HL-60 (cell line): ENCODE data around the gene KRTAP6-3.

Experiments used
- CTCF ChIP-seq: IDR thresholded peaks from one replicate; pipeline ENCODE4 v1.5.1; 2011; ENCODE audit warnings: low read length, control low read depth, inconsistent platforms; ENCODE audit not compliant: insufficient read depth
- GABPA ChIP-seq: IDR thresholded peaks from 2 replicates; pipeline ENCODE4 v1.6.1; 2012; ENCODE audit warnings: low read depth
- POLR2AphosphoS5 ChIP-seq: IDR thresholded peaks from 2 replicates; pipeline ENCODE4 v1.6.1; 2012; ENCODE audit warnings: low read depth
- SPI1 ChIP-seq: IDR thresholded peaks from 2 replicates; pipeline ENCODE4 v1.6.1; 2012; ENCODE audit warnings: low read depth, mild to moderate bottlenecking, borderline replicate concordance
- TF ChIP-seq, protein P1 (sequence below): IDR thresholded peaks from 2 replicates; pipeline ENCODE4 v1.6.1; 2012; ENCODE audit warnings: low read depth; ENCODE audit not compliant: insufficient replicate concordance

- TF ChIP-seq, protein P1, sequence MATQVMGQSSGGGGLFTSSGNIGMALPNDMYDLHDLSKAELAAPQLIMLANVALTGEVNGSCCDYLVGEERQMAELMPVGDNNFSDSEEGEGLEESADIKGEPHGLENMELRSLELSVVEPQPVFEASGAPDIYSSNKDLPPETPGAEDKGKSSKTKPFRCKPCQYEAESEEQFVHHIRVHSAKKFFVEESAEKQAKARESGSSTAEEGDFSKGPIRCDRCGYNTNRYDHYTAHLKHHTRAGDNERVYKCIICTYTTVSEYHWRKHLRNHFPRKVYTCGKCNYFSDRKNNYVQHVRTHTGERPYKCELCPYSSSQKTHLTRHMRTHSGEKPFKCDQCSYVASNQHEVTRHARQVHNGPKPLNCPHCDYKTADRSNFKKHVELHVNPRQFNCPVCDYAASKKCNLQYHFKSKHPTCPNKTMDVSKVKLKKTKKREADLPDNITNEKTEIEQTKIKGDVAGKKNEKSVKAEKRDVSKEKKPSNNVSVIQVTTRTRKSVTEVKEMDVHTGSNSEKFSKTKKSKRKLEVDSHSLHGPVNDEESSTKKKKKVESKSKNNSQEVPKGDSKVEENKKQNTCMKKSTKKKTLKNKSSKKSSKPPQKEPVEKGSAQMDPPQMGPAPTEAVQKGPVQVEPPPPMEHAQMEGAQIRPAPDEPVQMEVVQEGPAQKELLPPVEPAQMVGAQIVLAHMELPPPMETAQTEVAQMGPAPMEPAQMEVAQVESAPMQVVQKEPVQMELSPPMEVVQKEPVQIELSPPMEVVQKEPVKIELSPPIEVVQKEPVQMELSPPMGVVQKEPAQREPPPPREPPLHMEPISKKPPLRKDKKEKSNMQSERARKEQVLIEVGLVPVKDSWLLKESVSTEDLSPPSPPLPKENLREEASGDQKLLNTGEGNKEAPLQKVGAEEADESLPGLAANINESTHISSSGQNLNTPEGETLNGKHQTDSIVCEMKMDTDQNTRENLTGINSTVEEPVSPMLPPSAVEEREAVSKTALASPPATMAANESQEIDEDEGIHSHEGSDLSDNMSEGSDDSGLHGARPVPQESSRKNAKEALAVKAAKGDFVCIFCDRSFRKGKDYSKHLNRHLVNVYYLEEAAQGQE = no peak
- no peak for TF ChIP-seq CTCF
- no peak for TF ChIP-seq POLR2AphosphoS5
- TF ChIP-seq GABPA = no peak
- no peak for TF ChIP-seq SPI1
Observed at GRCh38 chr21:30615199-30615598, 23.0 kb downstream of the KRTAP6-3 start.
